Airway epithelial cell (primary cell): ENCODE results near the gene RHEBL1. TPM values are rescaled to one million over a fixed set of nuclear protein-coding genes. Genes with fewer than 3 reads are reported as not detected.

ENCODE experiments used
- total RNA-seq: library from RNA; depleted of rRNA; stranded (reverse); fragments of >200 nt; gene quantifications from 2 replicates; pipeline ENCODE4 v1.2.3, GENCODE V29; 2015

RHEBL1 gene
- 0.09 and 0.14 TPM in 2 replicates for total RNA-seq

DNA sequence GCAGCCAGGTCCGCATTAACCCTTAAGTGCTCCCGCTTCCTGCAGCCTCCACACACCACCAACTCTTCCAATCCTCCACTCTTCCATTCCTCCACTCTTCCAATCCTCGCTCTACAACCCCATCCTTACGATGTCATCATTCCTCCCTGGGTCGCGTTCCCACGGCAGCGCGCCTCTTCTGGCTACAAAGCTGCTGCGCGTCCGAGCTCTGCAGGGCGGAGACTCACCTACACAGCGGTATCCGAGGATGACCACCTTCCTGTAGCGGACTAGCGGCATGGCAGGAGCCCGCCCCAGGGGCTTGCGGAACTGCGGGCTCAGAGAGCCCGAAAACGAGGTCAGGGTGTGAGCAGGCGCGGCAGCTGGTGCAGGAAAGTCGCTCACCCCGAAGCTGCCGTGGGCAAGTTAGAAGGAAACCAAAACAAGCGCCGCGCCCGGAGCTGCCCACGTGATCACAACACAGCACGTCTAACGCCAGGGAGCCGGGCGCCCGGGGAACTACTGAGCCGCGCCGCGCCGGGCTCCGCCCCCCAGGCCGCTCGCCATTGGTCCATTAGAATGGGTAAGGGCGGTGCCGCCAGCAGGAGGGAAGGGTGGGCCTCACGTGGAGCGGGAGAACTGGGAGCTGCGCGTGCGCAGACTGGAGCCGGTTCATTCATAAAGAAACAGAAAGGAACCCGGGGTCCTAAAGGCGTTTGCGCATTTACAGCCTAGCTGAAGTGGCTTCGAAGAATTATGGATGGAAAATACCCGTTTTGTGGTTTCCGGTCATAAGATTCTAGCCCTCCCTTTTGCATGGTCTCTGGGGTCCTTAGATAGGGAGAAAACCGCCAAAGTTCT is at the start of gene RHEBL1:
Gene RHEBL1 (minus strand): TSS at position 473 of the 840 bp plus-strand sequence. CDS start 194 bp downstream, at position 279.

DNA sequence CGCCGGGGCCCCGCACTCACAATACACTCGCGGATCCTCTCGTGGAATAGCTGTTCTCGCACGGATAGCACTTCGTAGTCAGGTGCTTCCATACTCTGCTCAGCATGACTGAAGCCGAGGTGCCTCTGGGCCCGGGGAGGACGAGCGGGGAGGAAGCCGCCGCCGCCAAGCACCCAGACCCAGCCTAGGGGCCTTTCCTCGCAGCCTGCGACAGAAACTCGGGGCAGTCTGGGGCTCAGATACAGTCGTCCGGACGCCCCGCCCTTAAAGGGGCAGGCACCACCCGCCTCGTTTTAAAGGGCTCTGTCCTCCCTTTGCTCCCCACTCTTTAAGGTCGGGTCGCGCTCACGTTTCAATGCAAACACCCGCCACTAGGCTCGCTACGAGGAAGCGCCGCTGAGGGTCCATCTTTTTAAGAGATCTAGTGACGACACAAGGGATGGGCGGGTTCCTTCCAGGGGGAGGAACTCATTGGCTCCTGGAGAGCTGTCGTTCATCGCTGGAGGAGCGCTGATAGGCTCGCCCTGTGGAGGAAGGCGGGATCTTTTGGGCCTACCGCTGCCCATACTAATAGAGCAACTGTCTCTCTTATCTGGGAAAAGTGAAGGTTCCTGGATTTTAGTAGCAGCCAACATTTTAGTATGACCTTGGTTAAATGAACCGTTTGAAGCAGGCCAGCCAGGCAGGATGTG is 40.8 kb upstream of the RHEBL1 start, which contains the start of gene LMBR1L:
Gene LMBR1L (minus strand): TSS at position 384 of the 692 bp plus-strand sequence. CDS start 292 bp downstream, at position 92.

DNA sequence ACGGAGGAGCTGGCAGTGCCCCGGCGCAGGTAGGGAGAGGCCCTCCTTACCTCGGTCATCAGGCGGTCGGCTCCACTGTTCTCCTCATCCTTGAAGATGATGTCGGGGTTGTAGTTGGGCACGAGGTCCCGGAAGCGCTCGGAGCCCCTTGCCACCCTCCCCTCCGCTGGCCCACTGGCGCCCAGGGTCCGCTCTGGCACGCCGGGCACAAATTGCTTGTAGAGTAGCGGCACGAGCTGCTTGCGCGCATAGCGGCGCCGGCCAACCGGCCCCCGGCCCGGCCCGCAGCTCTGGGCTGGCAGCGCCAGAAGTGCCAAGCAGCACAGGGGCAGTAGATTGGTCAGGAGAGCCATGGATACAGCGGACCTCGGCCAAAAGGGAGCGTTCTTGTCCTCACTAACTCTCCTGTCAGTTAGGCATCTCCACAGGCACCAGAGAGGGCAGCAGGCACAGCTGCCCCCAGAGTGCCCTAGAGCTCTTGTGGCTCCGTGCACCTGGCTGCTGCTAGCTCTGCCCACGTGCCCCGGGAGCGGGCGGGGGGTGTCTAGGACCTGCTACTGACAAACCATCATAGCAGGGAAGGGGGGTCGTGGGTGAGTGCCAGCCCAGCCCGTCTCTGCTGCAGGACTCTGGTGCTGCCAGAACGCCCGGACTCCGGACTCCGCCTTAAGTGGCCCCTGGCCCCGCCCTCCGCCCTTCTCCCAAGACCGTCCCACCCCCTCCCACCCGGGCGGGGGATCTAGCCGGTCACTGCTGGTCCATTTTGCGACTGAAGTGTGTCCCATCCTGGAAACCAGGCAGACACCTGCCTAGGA is 24.6 kb upstream of the RHEBL1 start, which contains the start of gene DHH:
Gene DHH (minus strand): TSS at position 642 of the 815 bp plus-strand sequence. CDS start 289 bp downstream, at position 353.

GRCh38 chr12:49060237-49061156 is 9.3 kb downstream of the RHEBL1 start, which contains the start of gene KMT2D:
TSS of gene KMT2D (minus strand) at chr12:49060794. CDS start at chr12:49055324, 5,470 bp downstream.

DNA sequence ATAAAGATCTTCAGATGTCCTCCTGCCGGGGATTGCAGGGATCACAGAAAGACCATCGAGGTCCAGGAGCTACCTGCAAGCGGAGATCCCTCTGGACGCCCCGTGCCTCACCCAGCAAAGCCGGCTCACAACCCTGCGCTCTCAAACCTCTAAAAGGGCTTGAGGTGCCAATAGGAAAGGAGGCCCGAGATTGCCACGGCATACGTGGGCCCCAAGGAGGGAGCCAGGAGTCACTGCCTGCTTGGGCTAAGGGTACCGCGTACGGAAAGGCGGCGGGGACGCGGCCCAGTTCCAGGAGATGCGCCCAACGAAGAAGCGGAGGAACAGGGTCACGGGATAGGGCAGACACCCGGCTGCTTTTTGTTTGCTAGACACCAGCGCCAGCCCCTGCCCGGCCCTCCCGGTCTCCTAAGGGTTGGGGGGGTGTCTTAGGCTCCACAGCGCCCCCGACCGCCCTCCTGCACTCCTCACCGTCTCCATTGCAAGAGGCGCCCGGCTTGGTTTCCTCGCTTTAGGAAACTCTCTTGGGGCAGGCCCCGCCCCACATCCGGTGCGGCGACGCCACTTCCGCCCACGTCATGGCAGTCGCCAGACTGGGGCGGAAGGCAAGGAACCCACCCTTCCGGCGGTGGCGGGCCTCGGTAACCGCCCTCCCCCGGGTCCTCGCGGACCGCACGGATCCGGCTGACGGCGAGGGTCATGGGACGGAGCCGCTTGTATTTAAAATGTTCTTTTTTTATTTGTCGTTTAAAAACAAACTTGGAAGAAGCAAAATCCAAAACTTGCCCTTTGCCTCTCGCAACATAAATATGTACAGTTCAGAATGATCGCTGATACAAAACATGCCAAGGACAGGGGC is 51.3 kb downstream of the RHEBL1 start, which contains the start of gene PRKAG1:
Gene PRKAG1 (minus strand): TSS at position 516 of the 859 bp plus-strand sequence. CDS start 36 bp downstream, at position 480.

Other genes starting within 250 kb of the RHEBL1 start
- gene DDX23, start 217.8 kb downstream of the RHEBL1 start, total RNA-seq, result 64.0 and 65.6 TPM in 2 replicates
- 0.46 and 0.92 TPM in 2 replicates for gene RND1, start 204.1 kb downstream of the RHEBL1 start, total RNA-seq
- gene FKBP11, start 144.5 kb downstream of the RHEBL1 start, total RNA-seq, result 11.4 and 12.8 TPM in 2 replicates
- 79.6 and 95.4 TPM in 2 replicates for gene ARF3, start 112.5 kb downstream of the RHEBL1 start, total RNA-seq
- gene WNT10B, start 98.2 kb downstream of the RHEBL1 start, total RNA-seq, result 0.21 and 0.84 TPM in 2 replicates
- gene WNT1, start 91.7 kb downstream of the RHEBL1 start, total RNA-seq, result not detected in 2 replicates
- gene DDN, start 70.6 kb downstream of the RHEBL1 start, total RNA-seq, result 0.28 and 0.78 TPM in 2 replicates
- 71.0 and 72.2 TPM in 2 replicates for gene PRKAG1, start 51.2 kb downstream of the RHEBL1 start, total RNA-seq
- gene KMT2D, start 9.2 kb downstream of the RHEBL1 start, total RNA-seq, result 13.6 and 21.0 TPM in 2 replicates
- under 0.01 TPM in 1 of 2 replicates, not detected in the other for gene DHH, start 24.8 kb upstream of the RHEBL1 start, total RNA-seq
- 13.4 and 20.5 TPM in 2 replicates for gene LMBR1L, start 40.9 kb upstream of the RHEBL1 start, total RNA-seq
- 1,869 and 2,269 TPM in 2 replicates for gene TUBA1B, start 61.4 kb upstream of the RHEBL1 start, total RNA-seq
- gene TUBA1A, start 119.1 kb upstream of the RHEBL1 start, total RNA-seq, result 66.9 and 96.8 TPM in 2 replicates
- 956 and 1,178 TPM in 2 replicates for gene TUBA1C, start 195.1 kb upstream of the RHEBL1 start, total RNA-seq
- not detected in 2 replicates for gene PRPH, start 225.2 kb upstream of the RHEBL1 start, total RNA-seq